ENCODE results near the gene TTC12. TPM values are rescaled to one million over a fixed set of nuclear protein-coding genes. Genes with fewer than 3 reads are reported as not detected.

Gene TTC12
- total and polyA plus RNA-seq, 2 of the 4 experiments (the other 2 are of a cell fraction): 10.0 to 14.7 TPM

GRCh38 chr11:113373306-113373705 lies 58.9 kb downstream of the TTC12 start:
- CTCF ChIA-PET: interaction anchor here (0.8 kb wide), 1 partner anchor 51 kb away, joined by 3 read pairs; no protein-coding TSS in a partner anchor
- Histone ChIP-seq H4K20me1 (ENCODE audit: insufficient read depth, low read length) (no peaks in the 10 kb centered on the region), H3K23ac (ENCODE audit: low read depth, low read length) (no peak overlapping the region), H3K36me3 (ENCODE audit: control insufficient read depth, insufficient read depth, low read length) (no peaks in the 10 kb centered on the region), H2BK120ac (ENCODE audit: low read depth, low read length) (no peak overlapping the region), H2BK20ac (ENCODE audit: low read depth, low read length) (no peak overlapping the region), H3K4ac (ENCODE audit: low read depth, low read length) (no peak overlapping the region), H3K18ac (ENCODE audit: low read depth, low read length) (no peak overlapping the region), H2AK5ac (ENCODE audit: low read depth, low read length) (no peak overlapping the region), H4K5ac (ENCODE audit: low read depth, low read length) (no peak overlapping the region), H3K9ac (ENCODE audit: low read depth, low read length) (no peak overlapping the region), H2AK9ac (replicated peaks; ENCODE audit: low read depth, low read length, poor library complexity) (peak overlapping the region; percentile 34), H3K9me1 (ENCODE audit: insufficient read depth, low read length) (no peaks in the 10 kb centered on the region), H4K8ac (ENCODE audit: low read depth in 2 of 2, low read length in 2 of 2) (no peak overlapping the region), H3K14ac (replicated peaks; ENCODE audit: low read depth, low read length) (no peak overlapping the region), H3K9me3 (ENCODE audit: control insufficient read depth, insufficient read depth, low read length) (no peaks in the 10 kb centered on the region), H4K91ac (ENCODE audit: insufficient read depth, low read depth, low read length) (no peak overlapping the region), H3K27ac (ENCODE audit: insufficient read depth, low read length) (no peak overlapping the region), H3K56ac (ENCODE audit: extremely low read depth, insufficient read depth, low read length) (no peak overlapping the region), H3K79me1 (ENCODE audit: low read depth in 1 of 2, low read length in 2 of 2) (no peaks in the 10 kb centered on the region), H2BK15ac (ENCODE audit: low read depth, low read length) (no peak overlapping the region), H3K4me2 (ENCODE audit: low read depth, low read length) (no peak overlapping the region), H3K4me1 (ENCODE audit: control insufficient read depth, insufficient read depth, low read length) (no peaks in the 10 kb centered on the region), H2AFZ (replicated peaks; ENCODE audit: low read length, poor library complexity) (no peak overlapping the region), H2BK5ac (ENCODE audit: low read depth, low read length, poor library complexity, severe bottlenecking) (no peak overlapping the region), H3K4me3 (ENCODE audit: insufficient read depth, low read depth, low read length) (no peak overlapping the region), H3K27me3 (ENCODE audit: control insufficient read depth, insufficient read depth, low read length) (peaks cover 2% of the 10 kb centered on the region; the same call in 1 of the 2 replicates)
- no CpG with 5 or more reads among the region's 3 CpGs for WGBS, 2 experiments (ENCODE audit: extremely low coverage in 2 of 2, insufficient read length in 1 of 2)
- peak; percentile 44 for ATAC-seq (ENCODE audit: low read depth)
- POLR2A ChIA-PET (ENCODE audit: unreplicated experiment): no interaction called here
- intact Hi-C loops (cut with micrococcal nuclease): no loop called here
- no peak for TF ChIP-seq CHD1 (IDR thresholded peaks at IDR 0.05; ENCODE audit: low read depth, low read length)
- 0 out of 2 replicates have a peak, but pooled peaks have one; percentile 7 for TF ChIP-seq FOS (IDR thresholded peaks at IDR 0.05; ENCODE audit: low read depth, low read length)
- peak; percentile 17; the same call in 1 of the 2 replicates for TF ChIP-seq CEBPB (IDR thresholded peaks at IDR 0.05; ENCODE audit: low read depth, low read length)
- dilution Hi-C loops (cut with HindIII; ENCODE audit: low sequenced_read_pairs, unreplicated experiment): no loop called here
- in situ Hi-C loops (cut with MboI; ENCODE audit: low sequenced_read_pairs): no loop called here
- peak; percentile 64 for DNase-seq
- BruUV-seq (replicated peaks): no TSS peak

All from IMR-90 (cell line).